GM19324 (cell line): Measurements from ENCODE around the gene MEPE.

Source experiments
- ATAC-seq: cut with Tn5 transposase; IDR thresholded peaks from one replicate; pipeline ENCODE4 v1.9.1; 2021; ENCODE audit warnings: mild to moderate bottlenecking, moderate library complexity; ENCODE audit not compliant: unreplicated experiment, low FRiP score

Gene MEPE

GRCh38 chr4:87832669-87833068, at the start of gene MEPE:
TSS of gene MEPE (plus strand) at chr4:87832969. CDS start at chr4:87834715, 1,746 bp downstream.
- no peak for ATAC-seq

- no peak for ATAC-seq
Observed at GRCh38 chr4:87783781-87784180, 49.0 kb upstream of the MEPE start.

GRCh38 chr4:87785731-87786509, 46.8 kb upstream of the MEPE start:
- ATAC-seq: no peak

GRCh38 chr4:87799301-87800113, 33.3 kb upstream of the MEPE start, which contains the start of gene IBSP:
TSS of gene IBSP (plus strand) at chr4:87799554. CDS start at chr4:87802362, 2,808 bp downstream.
- ATAC-seq: no peak

- no peak for ATAC-seq
Observed at GRCh38 chr4:87802858-87803257, 29.9 kb upstream of the MEPE start.

GRCh38 chr4:87803421-87803820, 29.3 kb upstream of the MEPE start:
- ATAC-seq: no peak

- ATAC-seq: no peak
Observed at GRCh38 chr4:87804871-87805270, 27.9 kb upstream of the MEPE start.

- ATAC-seq: no peak
Observed at GRCh38 chr4:87805971-87806370, 26.8 kb upstream of the MEPE start.

- ATAC-seq: no peak
Observed at GRCh38 chr4:87806520-87806919, 26.2 kb upstream of the MEPE start.

GRCh38 chr4:87807402-87807801, 25.4 kb upstream of the MEPE start:
- ATAC-seq: no peak

- no peak for ATAC-seq
Observed at GRCh38 chr4:87811977-87812376, 20.8 kb upstream of the MEPE start.

- ATAC-seq: no peak
Observed at GRCh38 chr4:87819281-87819919, 13.4 kb upstream of the MEPE start.

- no peak for ATAC-seq
Observed at GRCh38 chr4:87823200-87823599, 9.6 kb upstream of the MEPE start.

GRCh38 chr4:87823724-87824123, 9.0 kb upstream of the MEPE start:
- ATAC-seq: no peak

GRCh38 chr4:87824352-87824751, 8.4 kb upstream of the MEPE start:
- no peak for ATAC-seq

GRCh38 chr4:87834401-87834800, 1.6 kb downstream of the MEPE start:
- no peak for ATAC-seq

- ATAC-seq: no peak
Observed at GRCh38 chr4:87835197-87835596, 2.4 kb downstream of the MEPE start.

GRCh38 chr4:87835743-87836142, 3.0 kb downstream of the MEPE start:
- ATAC-seq: no peak

- no peak for ATAC-seq
Observed at GRCh38 chr4:87838205-87838604, 5.4 kb downstream of the MEPE start.

GRCh38 chr4:87838890-87839591, 6.3 kb downstream of the MEPE start:
- no peak for ATAC-seq

- ATAC-seq: no peak
Observed at GRCh38 chr4:87839592-87839946, 6.8 kb downstream of the MEPE start.
